HCT116 (cell line): ENCODE results near the gene BCR. TPM values are rescaled to one million over a fixed set of nuclear protein-coding genes. Genes with fewer than 3 reads are reported as not detected.
"Not testable (repeated sequence)": the region's sequence is repeated elsewhere in the genome, so short reads cannot be mapped to it uniquely, and the experiment has no call there.

Source experiments
- ATAC-seq: fragments of 200-7000 bp; cut with Tn5 transposase; 2 replicates; pipeline ENCODE4 v1.9.1; 2020; ENCODE audit warnings: mild to moderate bottlenecking, moderate library complexity
- BruUV-seq: library from RNA; stranded (reverse); fragments of 400-500 nt; replicated peaks from 2 replicates; lab custom pipeline; 2021; lab: Mats Ljungman, UMichigan
- CTCF ChIA-PET: fragments of 300-600 bp; sonication (Branson Sonifier 250); formaldehyde crosslinking; loops from one replicate; lab custom pipeline; 2021; ENCODE audit warnings: antibody characterized with exemption; lab: Charles Lee
- POLR2A ChIA-PET: fragments of 300-600, 350-600 bp; sonication (Branson Sonifier 250); formaldehyde crosslinking; loops from one replicate; lab custom pipeline; 2021; ENCODE audit warnings: antibody characterized with exemption; lab: Charles Lee
- RAD21 ChIA-PET, 2 experiments: fragments of 300-600 bp; sonication (Branson Sonifier 250); formaldehyde crosslinking; loops; one replicate each; lab custom pipeline; 2023; ENCODE audit warnings: low total read pairs in 2 of 2; ENCODE audit not compliant: uncharacterized antibody in 2 of 2, unreplicated experiment in 2 of 2, low non-redundant PET in 1 of 2; lab: Charles Lee
- DNase-seq: peaks from one replicate; pipeline ENCODE4 v3.0.0-alpha.2; 2010; ENCODE audit warnings: low read depth, low spot score
- H2AFZ ChIP-seq: fragments of 200-600 bp; shearing (Covaris generic), sonication (generic); 2 replicates; pipeline ENCODE4 v1.6.1; 2017; ENCODE audit warnings: low read depth, mixed run types, mixed read lengths, antibody characterized with exemption, low read length; ENCODE audit not compliant: poor library complexity, severe bottlenecking
- H3K27ac ChIP-seq: 2 replicates; pipeline ENCODE4 v1.5.1; 2012; ENCODE audit warnings: low read depth, low read length
- H3K27me3 ChIP-seq: fragments of 200-600 bp; sonication (generic); 2 replicates; pipeline ENCODE4 v1.6.1; 2016; ENCODE audit warnings: mixed run types, low read length, mixed read lengths; ENCODE audit not compliant: insufficient read depth
- H3K36me3 ChIP-seq, 2 experiments: fragments of 200-500 bp in 1 of 2; fragments of 200-600 bp in 1 of 2; sonication (Bioruptor generic) in 1 of 2; sonication (generic) in 1 of 2; 2 replicates each; pipeline versions ENCODE4 v1.5.1 to v1.6.1; 2014 to 2016; ENCODE audit warnings: low read length in 2 of 2, inconsistent platforms in 1 of 2, mixed read lengths in 1 of 2, mixed run types in 1 of 2; ENCODE audit not compliant: insufficient read depth in 2 of 2, control insufficient read depth in 1 of 2
- H3K4me1 ChIP-seq, 2 experiments: fragments of 200-600 bp in 1 of 2; sonication (generic) in 1 of 2; 2 replicates each; pipeline versions ENCODE4 v1.5.1 to v1.6.1; 2012 to 2017; ENCODE audit warnings: low read length in 2 of 2, inconsistent platforms in 1 of 2, mild to moderate bottlenecking in 1 of 2, mixed read lengths in 1 of 2, mixed run types in 1 of 2, moderate library complexity in 1 of 2; ENCODE audit not compliant: insufficient read depth in 2 of 2, control insufficient read depth in 1 of 2
- H3K4me2 ChIP-seq: fragments of 200-600 bp; sonication (generic); 2 replicates; pipeline ENCODE4 v1.6.1; 2017; ENCODE audit warnings: mixed run types, low read length, mixed read lengths
- H3K4me3 ChIP-seq, 2 experiments: fragments of 200-600 bp in 1 of 2; sonication (generic) in 1 of 2; replicated peaks in 1 of 2; 2 replicates each; pipeline ENCODE4 v1.5.1; 2011 to 2016; ENCODE audit warnings: low read length in 2 of 2, control low read depth in 1 of 2, low read depth in 1 of 2, mild to moderate bottlenecking in 1 of 2, mixed read lengths in 1 of 2, mixed run types in 1 of 2
- H3K79me2 ChIP-seq: fragments of 200-600 bp; sonication (generic); 2 replicates; pipeline ENCODE4 v1.6.1; 2017; ENCODE audit warnings: mild to moderate bottlenecking, mixed run types, low read length, moderate library complexity, mixed read lengths; ENCODE audit not compliant: insufficient read depth
- H3K9ac ChIP-seq: fragments of 200-600 bp; sonication (generic); 2 replicates; pipeline ENCODE4 v1.6.1; 2016; ENCODE audit warnings: low read length, mixed read lengths
- H3K9me2 ChIP-seq: fragments of 200-600 bp; sonication (generic), shearing (Covaris generic); 2 replicates; pipeline ENCODE4 v1.6.1; 2017; ENCODE audit warnings: mixed run types, mild to moderate bottlenecking, moderate library complexity; ENCODE audit not compliant: insufficient read depth
- H3K9me3 ChIP-seq, 2 experiments: fragments of 200-500 bp in 1 of 2; fragments of 200-600 bp in 1 of 2; sonication (Bioruptor generic) in 1 of 2; sonication (generic) in 1 of 2; 2 replicates each; pipeline ENCODE4 v1.6.1; 2014 to 2017; ENCODE audit warnings: low read length in 2 of 2, mixed read lengths in 2 of 2, inconsistent platforms in 1 of 2, low read depth in 1 of 2, mild to moderate bottlenecking in 1 of 2, mixed run types in 1 of 2, moderate library complexity in 1 of 2; ENCODE audit not compliant: control insufficient read depth in 1 of 2, insufficient read depth in 1 of 2
- H4K20me1 ChIP-seq: fragments of 200-600 bp; sonication (generic), shearing (Covaris generic); 2 replicates; pipeline ENCODE4 v1.6.1; 2017; ENCODE audit warnings: mixed run types, mild to moderate bottlenecking, moderate library complexity; ENCODE audit not compliant: insufficient read depth
- ELF1 ChIP-seq: IDR thresholded peaks from 2 replicates; pipeline ENCODE4 v1.6.1; 2012; ENCODE audit warnings: low read depth, borderline replicate concordance
- ZNF274 ChIP-seq: fragments of 200-500 bp; sonication (Bioruptor generic); IDR thresholded peaks from 2 replicates; pipeline ENCODE4 v1.6.1; 2014; ENCODE audit warnings: mild to moderate bottlenecking, low read depth, low read length, inconsistent platforms
- intact Hi-C: fragments of 100-400 bp; cut with micrococcal nuclease; formaldehyde crosslinking; loops from 2 replicates; pipeline ENCODE4 v1.10.0; 2022
- total RNA-seq: library from RNA; stranded (reverse); gene quantifications from one replicate; pipeline ENCODE4 v1.2.1, GENCODE V29; 2021; ENCODE audit not compliant: unreplicated experiment

BCR gene
- total RNA-seq, 1 experiment from 2014 or later, result 39.7 TPM

GRCh38 chr22:23323960-23324688, 143.8 kb downstream of the BCR start:
- RAD21 ChIA-PET, ATAC-seq, H3K9me2 ChIP-seq, H3K4me3 ChIP-seq, H2AFZ ChIP-seq, intact Hi-C loops, H3K4me2 ChIP-seq, BruUV-seq, POLR2A ChIA-PET, H3K36me3 ChIP-seq, H3K4me1 ChIP-seq, DNase-seq, H3K9ac ChIP-seq, H3K27ac ChIP-seq, H3K27me3 ChIP-seq, H4K20me1 ChIP-seq, H3K79me2 ChIP-seq, H3K9me3 ChIP-seq: not testable (repeated sequence)
- CTCF ChIA-PET, result interaction anchor here (1.5 kb wide), 1 partner anchor 525 kb away, joined by 3 read pairs; no protein-coding TSS in a partner anchor

DNA sequence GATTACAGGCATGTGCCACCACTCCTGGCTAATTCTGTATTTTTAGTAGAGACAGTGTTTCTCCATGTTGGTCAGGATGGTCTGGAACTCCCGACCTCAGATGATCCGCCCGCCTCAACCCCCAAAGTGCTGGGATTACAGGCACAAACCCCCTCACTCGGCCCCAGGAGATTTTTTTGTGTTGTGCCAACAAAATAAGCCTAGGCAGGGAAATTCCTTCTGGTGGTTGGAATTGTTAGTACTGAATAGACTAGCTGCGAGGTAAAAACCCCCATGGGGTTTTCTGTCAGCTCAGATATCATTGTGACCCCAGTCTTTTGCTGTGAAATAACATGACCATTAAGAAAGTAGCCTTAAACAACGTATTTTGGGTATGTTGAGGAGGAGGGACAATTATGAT, 144.9 kb downstream of the BCR start:
- no peaks in the 10 kb centered on the region for H3K36me3 ChIP-seq
- H3K9ac ChIP-seq, result no peak overlapping the region
- no peaks in the 10 kb centered on the region for H3K9me2 ChIP-seq
- no peaks in the 10 kb centered on the region for H3K27me3 ChIP-seq
- RAD21 ChIA-PET, result no interaction called here
- H3K79me2 ChIP-seq, result no peaks in the 10 kb centered on the region
- H3K4me3 ChIP-seq, result no peak overlapping the region
- H3K9me3 ChIP-seq, result no peaks in the 10 kb centered on the region
- no peak overlapping the region for H3K4me2 ChIP-seq
- no peak for DNase-seq
- no peak overlapping the region for H3K27ac ChIP-seq
- intact Hi-C loops, result no loop called here
- POLR2A ChIA-PET, result no interaction called here
- H3K4me1 ChIP-seq, result no peaks in the 10 kb centered on the region
- CTCF ChIA-PET, result no interaction called here
- TF ChIP-seq ELF1 (no peak), ZNF274 (no peak)
- no peak overlapping the region for H2AFZ ChIP-seq
- BruUV-seq, result no TSS peak
- ATAC-seq, result no peak
- no peaks in the 10 kb centered on the region for H4K20me1 ChIP-seq

DNA sequence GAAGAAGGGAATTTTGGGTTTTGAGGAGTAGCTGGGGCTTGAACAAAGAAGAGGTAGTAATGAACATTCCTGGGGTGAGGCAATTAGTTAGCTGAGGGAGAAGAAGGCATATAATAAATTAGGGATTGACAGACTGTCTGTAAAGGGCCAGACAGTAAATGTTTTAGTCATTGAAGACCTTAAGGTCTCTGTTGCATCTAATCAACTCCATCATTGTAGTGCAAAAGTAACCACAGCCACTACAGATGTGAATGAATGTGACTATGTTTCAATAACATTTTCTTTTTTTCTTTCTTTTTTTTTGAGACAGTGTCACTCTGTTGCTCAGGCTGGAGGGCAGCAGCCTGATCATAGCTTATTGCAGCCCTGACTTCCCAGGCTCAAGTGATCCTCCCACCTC, 153.5 kb downstream of the BCR start:
- POLR2A ChIA-PET, intact Hi-C loops, CTCF ChIA-PET, H3K36me3 ChIP-seq, ATAC-seq, H3K4me2 ChIP-seq, H4K20me1 ChIP-seq, H2AFZ ChIP-seq, H3K9me3 ChIP-seq, H3K27ac ChIP-seq, H3K9ac ChIP-seq, H3K4me1 ChIP-seq, H3K9me2 ChIP-seq, RAD21 ChIA-PET, H3K27me3 ChIP-seq, BruUV-seq, H3K79me2 ChIP-seq, DNase-seq, H3K4me3 ChIP-seq: not testable (repeated sequence)

DNA sequence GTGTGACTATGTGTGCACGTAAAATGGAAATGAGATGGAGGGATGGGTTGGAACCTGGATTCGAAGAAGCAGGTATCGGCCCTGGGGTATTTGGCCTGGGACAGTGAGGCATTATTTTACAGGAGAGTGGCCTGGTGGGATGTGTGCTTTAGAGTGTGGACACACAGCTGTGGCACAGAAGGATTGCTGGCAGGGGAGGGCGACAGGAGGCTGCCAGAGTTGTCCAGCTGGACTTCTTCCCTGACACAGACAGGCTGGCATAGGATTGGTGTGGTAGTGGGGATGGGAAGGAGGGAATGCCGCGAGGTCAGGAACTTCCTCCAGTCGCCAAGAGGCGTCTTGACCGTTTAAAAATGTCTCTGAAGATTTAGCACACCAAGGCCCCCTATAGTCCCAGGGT, 157.4 kb downstream of the BCR start:
- RAD21 ChIA-PET, H3K36me3 ChIP-seq, POLR2A ChIA-PET, H3K9me3 ChIP-seq, H4K20me1 ChIP-seq, CTCF ChIA-PET, H3K4me3 ChIP-seq, DNase-seq, H3K4me2 ChIP-seq, H3K9me2 ChIP-seq, H3K27ac ChIP-seq, H3K9ac ChIP-seq, H3K4me1 ChIP-seq, H3K79me2 ChIP-seq, ATAC-seq, intact Hi-C loops, BruUV-seq, H3K27me3 ChIP-seq, H2AFZ ChIP-seq: not testable (repeated sequence)
